Right lobe of liver (tissue), 6 donors: ENCODE measurements around the gene AIP. TPM values are rescaled to one million over a fixed set of nuclear protein-coding genes. Genes with fewer than 3 reads are reported as not detected.

Experiments
- ATAC-seq, 4 donors: fragments of 200-7000 bp; cut with Tn5 transposase; one replicate each; pipeline ENCODE4 v1.9.1; 2020; ENCODE audit warnings: mild to moderate bottlenecking in 4 of 4, moderate library complexity in 4 of 4
- DNase-seq, 3 donors: peaks; one replicate each; pipeline ENCODE4 v3.0.0-alpha.2; 2020
- H3K27ac ChIP-seq, 3 donors: fragments of 200-600 bp; one replicate each; pipeline ENCODE4 v1.8.0; 2022
- H3K27me3 ChIP-seq, 2 donors: fragments of 200-600 bp; one replicate each; pipeline ENCODE4 v1.8.0; 2022
- H3K36me3 ChIP-seq, 4 donors: fragments of 200-600 bp; sonication (generic) in 1 of 4; one replicate each; pipeline versions ENCODE4 v1.5.1 to v1.8.0; 2017 to 2022; ENCODE audit warnings: control low read depth in 1 of 4
- H3K4me1 ChIP-seq, 4 donors: fragments of 200-600 bp; sonication (generic) in 1 of 4; one replicate each; pipeline versions ENCODE4 v1.5.1 to v1.8.0; 2017 to 2022; ENCODE audit warnings: control low read depth in 1 of 4
- H3K4me3 ChIP-seq, 3 donors: fragments of 200-600 bp; one replicate each; pipeline ENCODE4 v1.8.0; 2022
- H3K9me3 ChIP-seq, 4 donors: fragments of 200-600 bp; sonication (generic) in 1 of 4; one replicate each; pipeline versions ENCODE4 v1.5.1 to v1.8.0; 2017 to 2022; ENCODE audit warnings: control low read depth in 1 of 4
- CTCF ChIP-seq, 4 donors: fragments of 200-600 bp in 3 of 4; fragments of 450-650 bp in 1 of 4; IDR thresholded peaks; one replicate each; pipeline versions ENCODE4 v1.5.1 to v1.8.0; 2016 to 2022; ENCODE audit warnings: antibody characterized with exemption in 4 of 4, mild to moderate bottlenecking in 2 of 4
- POLR2A ChIP-seq: fragments of 450-650 bp; IDR thresholded peaks from one replicate; pipeline ENCODE4 v1.6.1; 2017; ENCODE audit warnings: antibody characterized with exemption, mild to moderate bottlenecking
- WGBS: methylation state at CpG from one replicate; pipeline ENCODE4 v1.1.6; 2018; ENCODE audit warnings: low coverage, low lambda C conversion rate; ENCODE audit not compliant: insufficient coverage; ENCODE audit errors: missing lambda C conversion rate; 5-methylcytosine and 5-hydroxymethylcytosine counted together
- intact Hi-C, 2 donors: fragments of 100-400 bp; cut with DNase I; formaldehyde crosslinking; loops; one replicate each; pipeline versions ENCODE4 v1.11.2 to v1.14.1; 2022
- total RNA-seq, 6 experiments: library from RNA; depleted of rRNA in 2 of 6; stranded (reverse); fragments of >200 nt in 2 of 6; fragmentation: NEBNext Ultra II Directional in 3 of 6; extraction: Animal tissue kit (Norgen Biotek cat#: 25700) in 3 of 6; gene quantifications; one replicate each; pipeline versions ENCODE4 v1.1.0 to v1.2.4, GENCODE V29; 2016 to 2023
- donor health status: DM: no; HTN: yes; CAD: no.
- donor health status: DM: no; HTN: no; CAD: no.
- donor health status: DM: no; HTN: no; CAD: no.
- donor health status: DM: no; HTN: yes; CAD: no.
- donor health status: DM: no; HTN: yes; CAD: no.

Gene AIP
- total RNA-seq, 6 experiments from 2014 or later, result 20.8 to 33.9 (median 25.7) TPM

- Histone ChIP-seq H3K9me3 (no peaks in the 10 kb centered on the region), H3K36me3 (peaks cover 0 to 11% (median 3%) of the 10 kb centered on the region in 4 donors), H3K4me3 (no peak overlapping the region), H3K27me3 (no peaks in the 10 kb centered on the region), H3K4me1 (no peaks in the 10 kb centered on the region), H3K27ac (no peak overlapping the region)
- intact Hi-C loops, result no loop called here
- DNase-seq (no peak), ATAC-seq (peak in 1 of 4 donors; percentile 4)
- WGBS, result 84% methylated on average over 11 of the region's 46 CpGs
- TF ChIP-seq POLR2A, result no peak
- TF ChIP-seq CTCF (IDR thresholded peaks at IDR 0.05), result no peak
Observed at GRCh38 chr11:67492801-67493547, 10.1 kb downstream of the AIP start.

- no peak for ATAC-seq
- 97% methylated on average over 5 of the region's 65 CpGs for WGBS
- H3K27ac ChIP-seq, result no peak overlapping the region
- no peaks in the 10 kb centered on the region for H3K27me3 ChIP-seq
- no peak overlapping the region for H3K4me3 ChIP-seq
- DNase-seq, result no peak
- H3K36me3 ChIP-seq, result peaks cover 0 to 9% (median 3%) of the 10 kb centered on the region in 4 donors
- no peaks in the 10 kb centered on the region for H3K9me3 ChIP-seq
- TF ChIP-seq POLR2A (no peak), CTCF (IDR thresholded peaks at IDR 0.05) (no peak)
- H3K4me1 ChIP-seq, result no peaks in the 10 kb centered on the region
- intact Hi-C loops, result no loop called here
Observed at GRCh38 chr11:67493548-67494370, 10.9 kb downstream of the AIP start.

- Histone ChIP-seq H3K36me3 (peaks cover 0 to 9% (median 3%) of the 10 kb centered on the region in 4 donors), H3K4me3 (no peak overlapping the region), H3K27me3 (no peaks in the 10 kb centered on the region), H3K27ac (no peak overlapping the region), H3K9me3 (no peaks in the 10 kb centered on the region), H3K4me1 (no peaks in the 10 kb centered on the region)
- TF ChIP-seq CTCF (IDR thresholded peaks at IDR 0.05), result no peak
- TF ChIP-seq POLR2A, result no peak
- intact Hi-C loops, result no loop called here
- ATAC-seq, result no peak
- 95% methylated on average over 23 of the region's 59 CpGs for WGBS
- no peak for DNase-seq
Observed at GRCh38 chr11:67494371-67495233, 11.8 kb downstream of the AIP start.

- Histone ChIP-seq H3K4me3 (no peak overlapping the region), H3K27ac (no peak overlapping the region), H3K36me3 (peaks cover 0 to 9% (median 3%) of the 10 kb centered on the region in 4 donors), H3K27me3 (no peaks in the 10 kb centered on the region), H3K9me3 (no peaks in the 10 kb centered on the region), H3K4me1 (no peaks in the 10 kb centered on the region)
- WGBS, result 89% methylated on average over 5 of the region's 16 CpGs
- DNase-seq, result no peak
- no peak for ATAC-seq
- intact Hi-C loops, result no loop called here
- TF ChIP-seq POLR2A (no peak), CTCF (IDR thresholded peaks at IDR 0.05) (no peak)
Observed at GRCh38 chr11:67495234-67496005, 12.6 kb downstream of the AIP start.
